Measurements from ENCODE around the gene WDR91.

Gene WDR91

DNA sequence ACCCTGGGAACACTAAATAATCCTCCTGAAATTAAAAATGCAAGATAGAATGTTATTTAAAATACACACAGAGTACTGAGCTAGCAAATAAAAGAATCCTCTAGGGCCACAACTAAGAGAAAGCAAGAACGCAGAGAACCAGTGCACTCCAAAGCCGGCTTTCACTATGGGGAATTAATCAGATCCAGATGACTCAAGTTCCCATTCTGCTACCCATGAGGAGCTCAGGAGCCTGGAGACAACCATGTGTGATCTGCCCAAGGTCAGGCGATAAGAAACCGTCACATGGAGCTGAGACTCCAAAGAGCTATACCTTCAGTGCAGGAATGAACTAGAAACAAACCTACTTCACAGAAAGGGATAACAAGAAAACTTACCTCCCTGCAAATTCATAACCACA, 21.4 kb downstream of the WDR91 start:
- DNase-seq (ENCODE audit: low read depth), result no peak
- TF ChIP-seq, protein P1, sequence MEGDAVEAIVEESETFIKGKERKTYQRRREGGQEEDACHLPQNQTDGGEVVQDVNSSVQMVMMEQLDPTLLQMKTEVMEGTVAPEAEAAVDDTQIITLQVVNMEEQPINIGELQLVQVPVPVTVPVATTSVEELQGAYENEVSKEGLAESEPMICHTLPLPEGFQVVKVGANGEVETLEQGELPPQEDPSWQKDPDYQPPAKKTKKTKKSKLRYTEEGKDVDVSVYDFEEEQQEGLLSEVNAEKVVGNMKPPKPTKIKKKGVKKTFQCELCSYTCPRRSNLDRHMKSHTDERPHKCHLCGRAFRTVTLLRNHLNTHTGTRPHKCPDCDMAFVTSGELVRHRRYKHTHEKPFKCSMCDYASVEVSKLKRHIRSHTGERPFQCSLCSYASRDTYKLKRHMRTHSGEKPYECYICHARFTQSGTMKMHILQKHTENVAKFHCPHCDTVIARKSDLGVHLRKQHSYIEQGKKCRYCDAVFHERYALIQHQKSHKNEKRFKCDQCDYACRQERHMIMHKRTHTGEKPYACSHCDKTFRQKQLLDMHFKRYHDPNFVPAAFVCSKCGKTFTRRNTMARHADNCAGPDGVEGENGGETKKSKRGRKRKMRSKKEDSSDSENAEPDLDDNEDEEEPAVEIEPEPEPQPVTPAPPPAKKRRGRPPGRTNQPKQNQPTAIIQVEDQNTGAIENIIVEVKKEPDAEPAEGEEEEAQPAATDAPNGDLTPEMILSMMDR (IDR thresholded peaks at IDR 0.05; ENCODE audit: low read depth, low read length, missing control alignments), result no peak
- in situ Hi-C loops (cut with HindIII; ENCODE audit: low sequenced_read_pairs), result no loop called here
- H3K4me3 ChIP-seq (ENCODE audit: low read depth, low read length), result no peak overlapping the region

DNA sequence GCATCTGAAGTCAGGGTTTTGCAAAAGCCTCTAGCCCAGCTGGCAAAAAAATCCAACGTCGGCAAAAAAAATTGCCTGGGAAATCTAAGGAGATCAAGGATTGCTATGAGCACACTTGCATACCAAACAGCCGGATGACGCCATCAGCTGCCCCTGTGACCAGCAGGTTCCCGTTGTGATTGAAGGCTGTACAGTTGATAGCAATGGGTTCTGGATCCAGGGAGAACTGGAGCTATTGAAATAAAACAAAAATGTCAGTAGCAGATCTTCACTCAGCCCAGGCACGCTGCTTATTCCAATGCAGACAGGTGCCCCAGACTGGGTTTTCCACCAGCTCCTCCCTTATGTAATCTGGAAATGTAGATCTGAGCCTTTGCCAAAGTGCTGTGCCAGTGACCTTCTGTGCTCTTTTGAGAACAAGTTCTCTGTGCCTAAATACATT, 22.1 kb downstream of the WDR91 start:
- no peak overlapping the region for H3K4me3 ChIP-seq (ENCODE audit: low read depth, low read length)
- TF ChIP-seq, protein P1 (IDR thresholded peaks at IDR 0.05; ENCODE audit: low read depth, low read length, missing control alignments), result no peak
- in situ Hi-C loops (cut with HindIII; ENCODE audit: low sequenced_read_pairs), result no loop called here
- no peak for DNase-seq (ENCODE audit: low read depth)

DNA sequence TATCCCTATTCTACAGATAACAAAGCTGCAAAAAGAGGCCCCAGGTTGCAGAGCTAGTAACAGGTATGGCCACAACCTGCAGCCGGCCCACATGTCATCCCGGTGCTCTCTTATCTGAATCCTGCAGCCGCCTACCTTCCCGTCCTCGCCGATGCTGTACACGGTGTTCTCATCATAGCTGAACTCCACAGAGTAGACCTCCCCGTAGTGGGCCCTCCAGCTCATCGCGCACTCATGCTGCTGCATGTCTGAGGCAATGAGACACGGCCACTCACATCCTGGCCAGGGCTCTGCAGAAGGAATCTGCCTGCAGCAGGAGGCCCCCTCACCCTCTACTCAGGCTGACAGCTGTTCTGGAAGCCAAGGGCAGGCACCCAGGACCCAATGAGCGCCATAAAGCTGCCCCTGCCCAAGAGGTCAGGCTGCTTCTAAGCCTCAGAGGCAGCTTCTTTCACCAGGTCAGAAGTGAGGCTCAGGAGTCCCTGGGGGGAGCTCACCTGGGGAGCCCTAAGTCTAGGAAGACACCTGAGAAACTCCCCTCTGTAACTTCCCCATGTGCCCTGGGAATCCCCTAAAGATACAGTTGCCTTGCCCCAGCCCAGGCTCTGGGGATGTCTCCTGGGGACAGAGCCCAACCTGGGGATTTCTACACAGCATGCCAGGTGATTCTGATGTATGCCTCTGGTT, 22.9 kb downstream of the WDR91 start:
- DNase-seq (ENCODE audit: low read depth), result no peak
- in situ Hi-C loops (cut with HindIII; ENCODE audit: low sequenced_read_pairs), result no loop called here
- TF ChIP-seq, protein P1 (IDR thresholded peaks at IDR 0.05; ENCODE audit: low read depth, low read length, missing control alignments), result no peak
- H3K4me3 ChIP-seq (ENCODE audit: low read depth, low read length), result no peak overlapping the region

DNA sequence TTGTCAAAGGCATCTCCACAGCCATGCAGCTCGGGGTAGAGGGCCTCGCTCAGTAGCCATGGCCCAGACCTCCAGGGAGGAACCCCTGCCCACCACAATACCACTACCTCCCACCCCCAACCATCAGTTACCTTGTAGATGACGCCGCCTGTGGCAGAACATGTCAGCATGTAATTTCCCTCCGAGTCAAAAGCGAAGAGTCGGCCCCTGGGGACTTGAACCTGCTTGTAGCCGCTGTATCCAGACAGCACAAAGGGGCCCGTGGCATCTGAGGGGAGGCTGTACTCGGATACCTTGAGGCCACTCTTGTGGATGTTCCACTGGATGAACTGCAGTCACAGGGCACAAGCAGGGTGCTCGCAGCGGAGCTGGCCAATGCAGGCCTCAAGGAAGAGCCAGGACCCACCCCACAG, 24.5 kb downstream of the WDR91 start:
- no peak overlapping the region for H3K4me3 ChIP-seq (ENCODE audit: low read depth, low read length)
- in situ Hi-C loops (cut with HindIII; ENCODE audit: low sequenced_read_pairs), result no loop called here
- TF ChIP-seq, protein P1 (IDR thresholded peaks at IDR 0.05; ENCODE audit: low read depth, low read length, missing control alignments), result no peak
- no peak for DNase-seq (ENCODE audit: low read depth)

DNA sequence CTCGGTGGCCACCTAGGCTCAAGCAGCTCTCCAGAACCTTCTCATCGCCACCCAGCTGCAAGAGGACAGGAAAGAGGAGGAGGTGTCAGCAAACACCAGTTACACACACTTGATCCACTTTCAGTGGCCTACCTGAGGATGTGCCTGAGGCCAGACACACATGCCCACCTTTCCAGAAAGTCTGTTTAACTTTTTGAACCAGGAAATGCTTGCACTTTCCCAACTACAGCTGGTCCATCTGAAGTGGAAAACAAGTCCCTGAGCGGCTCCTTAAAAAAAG, 25.1 kb downstream of the WDR91 start:
- in situ Hi-C loops (cut with HindIII; ENCODE audit: low sequenced_read_pairs), result no loop called here
- no peak overlapping the region for H3K4me3 ChIP-seq (ENCODE audit: low read depth, low read length)
- TF ChIP-seq, protein P1 (IDR thresholded peaks at IDR 0.05; ENCODE audit: low read depth, low read length, missing control alignments), result no peak
- DNase-seq (ENCODE audit: low read depth), result no peak

DNA sequence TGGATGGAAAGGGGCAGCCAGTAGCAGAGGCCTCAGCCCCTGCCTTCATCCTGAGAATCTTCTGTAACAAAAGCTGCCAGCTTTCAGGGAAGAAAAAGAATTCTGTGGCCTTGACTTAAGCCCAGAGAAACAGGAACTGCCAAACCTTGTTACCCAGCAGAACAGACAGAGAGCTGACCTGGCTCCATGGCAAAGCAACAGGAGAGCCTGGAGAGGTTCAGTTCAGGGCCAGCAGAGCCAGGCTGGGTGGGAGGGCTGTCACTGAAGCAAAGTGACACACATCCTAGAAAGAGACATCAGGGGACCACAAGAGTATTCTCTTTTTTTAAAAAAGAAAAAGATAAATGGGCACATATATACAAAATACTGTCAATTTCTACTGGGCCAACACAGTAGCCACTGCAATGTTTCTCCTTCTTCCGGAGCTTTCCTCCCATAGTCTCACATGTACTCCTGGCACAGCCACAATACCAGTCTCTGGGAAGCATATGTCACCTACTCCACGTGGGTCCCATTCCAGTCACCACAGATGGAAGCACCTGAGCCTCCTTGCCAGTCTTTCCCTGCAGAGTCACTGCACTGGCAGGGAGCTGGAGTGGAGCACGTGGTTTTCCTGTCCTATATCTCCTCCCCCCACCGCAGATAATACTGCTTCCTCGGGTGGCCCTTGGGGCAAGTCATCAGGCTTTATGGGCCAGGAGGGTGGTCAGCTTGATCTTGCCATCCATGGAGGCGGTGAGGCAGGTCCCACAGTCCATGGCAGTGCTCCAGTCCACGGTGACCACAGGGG, 25.7 kb downstream of the WDR91 start:
- H3K4me3 ChIP-seq (ENCODE audit: low read depth, low read length), result no peak overlapping the region
- no peak for DNase-seq (ENCODE audit: low read depth)
- TF ChIP-seq, protein P1 (IDR thresholded peaks at IDR 0.05; ENCODE audit: low read depth, low read length, missing control alignments), result no peak
- in situ Hi-C loops (cut with HindIII; ENCODE audit: low sequenced_read_pairs), result no loop called here

Data from astrocyte of the cerebellum (primary cell).